ENCODE data around the gene KCNK10.

DNA sequence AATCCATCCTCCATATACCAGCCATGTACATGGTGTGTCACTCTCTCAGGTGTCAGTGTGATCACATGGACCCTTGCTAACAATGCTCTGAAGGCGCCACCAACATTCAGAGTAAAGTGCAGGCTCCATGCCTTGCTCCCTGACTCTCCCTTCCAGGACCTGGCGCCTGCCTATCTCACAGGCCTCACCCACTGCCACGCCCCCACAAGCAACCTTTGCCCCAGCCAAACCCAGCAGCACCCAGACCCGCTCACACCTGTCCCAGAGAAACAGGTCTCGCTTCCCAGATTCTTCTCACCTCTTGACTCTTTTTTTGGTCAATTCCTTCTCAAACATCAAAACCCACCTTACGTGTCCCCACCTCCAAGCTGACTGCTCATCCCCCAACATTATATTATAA lies 52.3 kb downstream of the KCNK10 start:
- TF ChIP-seq CTCF (IDR thresholded peaks at IDR 0.05; ENCODE audit: low read depth, low read length, poor library complexity, severe bottlenecking) (no peak), EZH2phosphoT487 (IDR thresholded peaks at IDR 0.05; ENCODE audit: borderline replicate concordance, low read length) (no peak)
